Neural progenitor cell (in vitro differentiated cells): ENCODE results near the gene MEIOSIN.

Experiments
- CTCF ChIP-seq: fragments of 200-600 bp; sonication (generic); IDR thresholded peaks from 2 replicates; pipeline ENCODE4 v1.5.1; 2017; ENCODE audit warnings: antibody characterized with exemption, mild to moderate bottlenecking
- EZH2phosphoT487 ChIP-seq: fragments of 200-600 bp; sonication (generic); IDR thresholded peaks from 2 replicates; pipeline ENCODE4 v1.6.1; 2017; ENCODE audit warnings: antibody characterized with exemption

DNA sequence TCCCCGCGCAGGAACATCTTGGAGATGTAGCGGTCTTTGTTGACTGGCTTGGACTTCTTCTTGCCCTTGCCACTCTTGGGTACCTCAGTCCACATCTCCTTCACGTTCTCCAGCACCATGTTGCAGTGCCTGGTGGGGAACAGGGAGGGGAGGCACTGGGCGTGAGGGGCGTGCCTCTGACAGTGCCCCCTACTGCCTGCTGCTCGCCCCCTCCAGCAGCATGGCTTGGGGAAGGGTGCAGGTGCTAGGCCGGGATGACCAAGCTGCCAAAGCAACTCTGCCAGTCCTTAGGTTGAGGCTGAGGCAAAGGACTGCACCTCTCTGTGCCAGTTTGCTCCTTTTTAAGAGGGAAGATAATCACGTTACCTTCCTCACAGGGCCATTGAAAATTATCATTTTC, 45.6 kb upstream of the MEIOSIN start:
- TF ChIP-seq CTCF, result no peak
- TF ChIP-seq EZH2phosphoT487, result no peak
